Left colon (tissue), 2 donors: Measurements from ENCODE around the gene CRIM1. TPM values are rescaled to one million over a fixed set of nuclear protein-coding genes. Genes with fewer than 3 reads are reported as not detected.

Experiments used
- ATAC-seq: fragments of 200-7000 bp; cut with Tn5 transposase; one replicate; pipeline ENCODE4 v1.9.1; 2020; ENCODE audit warnings: mild to moderate bottlenecking, moderate library complexity
- DNase-seq, 2 donors: peaks; one replicate each; pipeline ENCODE4 v3.0.0-alpha.2; 2020
- intact Hi-C, 2 donors: fragments of 100-400 bp; cut with DNase I in 1 of 2; cut with micrococcal nuclease in 1 of 2; formaldehyde crosslinking; loops; one replicate each; pipeline versions ENCODE4 v1.11.2 to v1.14.0; 2022; cut with DNase I, micrococcal nuclease
- total RNA-seq, 2 donors: library from RNA; stranded (reverse); fragmentation: NEBNext Ultra II Directional; extraction: Animal tissue kit (Norgen Biotek cat#: 25700); gene quantifications; one replicate each; pipeline ENCODE4 v1.2.1, GENCODE V29; 2021
- donor health status: DM: no; HTN: no; CAD: no.
- donor health status: DM: yes; HTN: yes; CAD: no.

CRIM1 gene
- total RNA-seq, 2 donors from 2014 or later: 67.7 to 105 TPM

DNA sequence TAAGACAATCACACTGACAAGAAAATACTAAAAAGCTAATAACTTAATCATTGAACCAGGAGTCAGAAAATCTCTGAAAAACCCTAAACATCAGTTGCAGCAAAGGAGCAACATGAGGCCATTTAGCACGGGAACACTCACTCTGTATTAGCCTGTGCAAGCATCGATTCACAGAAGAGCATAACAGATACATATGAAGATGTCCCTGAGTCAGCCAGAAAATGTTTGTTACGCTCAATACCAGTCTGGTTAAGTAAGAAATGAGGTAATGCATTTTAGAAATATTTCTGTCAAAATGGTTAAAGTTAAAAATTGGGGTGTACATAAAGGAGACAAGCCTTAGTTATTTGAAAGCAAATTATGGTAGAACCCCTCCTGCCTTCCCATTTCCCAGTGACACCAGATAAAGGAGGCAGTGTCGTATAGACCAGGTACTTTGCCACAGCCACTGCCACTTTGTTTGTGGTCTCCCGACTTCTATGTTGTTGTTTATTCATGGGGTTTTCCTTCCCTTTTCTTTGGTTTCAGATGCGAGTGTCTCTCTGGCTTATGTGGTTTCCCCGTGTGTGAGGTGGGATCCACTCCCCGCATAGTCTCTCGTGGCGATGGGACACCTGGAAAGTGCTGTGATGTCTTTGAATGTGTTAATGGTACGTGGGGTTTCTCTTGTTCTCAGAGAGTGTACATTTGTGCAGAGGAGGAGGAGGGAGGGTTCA, 108.6 kb downstream of the CRIM1 start:
- DNase-seq (no peak), ATAC-seq (no peak)
- intact Hi-C loops: no loop called here

DNA sequence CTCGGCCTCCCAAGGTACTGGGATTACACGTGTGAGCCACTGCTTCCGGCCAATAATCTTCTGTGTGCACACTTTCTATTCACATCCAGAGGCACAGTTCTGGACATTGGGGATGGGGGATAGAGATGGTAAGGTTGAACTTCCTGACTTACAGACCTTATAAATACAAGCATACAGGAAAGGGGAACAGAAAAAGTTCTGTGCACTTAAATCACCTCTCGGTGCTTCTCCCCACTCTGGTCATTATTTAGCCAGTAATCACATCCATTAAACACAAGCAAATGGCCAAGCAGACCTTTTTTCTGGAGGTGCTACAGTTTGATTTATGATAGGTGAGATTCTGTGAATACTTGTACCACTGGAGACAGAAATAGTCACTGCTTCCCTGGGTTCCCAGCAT, 110.6 kb downstream of the CRIM1 start:
- DNase-seq: no peak
- ATAC-seq: no peak
- intact Hi-C loops: no loop called here

DNA sequence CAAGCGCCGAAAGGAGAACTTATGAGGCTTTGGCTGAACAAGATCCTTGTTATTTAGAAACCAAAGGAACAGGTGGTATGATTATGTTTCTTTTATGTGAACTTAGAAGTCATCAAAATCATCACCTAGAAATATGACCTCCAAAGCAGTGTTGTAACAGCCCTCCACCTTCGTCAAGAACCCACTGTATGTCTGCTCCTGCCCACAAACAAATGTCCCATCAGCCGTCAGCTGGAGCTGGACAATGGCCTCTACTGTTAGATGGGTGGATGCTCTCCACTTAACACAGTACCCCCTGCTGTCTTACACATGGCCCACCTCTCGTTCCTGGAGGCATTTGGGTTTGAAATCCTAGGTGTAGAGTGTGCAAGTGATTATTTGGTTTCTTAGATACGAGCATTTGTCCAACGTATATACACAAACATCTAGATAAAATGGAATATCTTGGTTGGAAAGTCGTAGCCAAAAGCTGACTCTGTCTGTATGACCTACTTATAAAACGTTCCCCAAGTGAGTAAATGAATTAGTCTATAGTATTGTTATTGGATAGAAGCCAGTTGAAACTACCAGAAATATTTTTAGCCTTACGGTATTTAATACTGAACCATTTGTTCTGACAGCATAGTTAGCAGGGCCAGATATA, 113.0 kb downstream of the CRIM1 start:
- intact Hi-C loops: no loop called here
- ATAC-seq (no peak), DNase-seq (no peak)

DNA sequence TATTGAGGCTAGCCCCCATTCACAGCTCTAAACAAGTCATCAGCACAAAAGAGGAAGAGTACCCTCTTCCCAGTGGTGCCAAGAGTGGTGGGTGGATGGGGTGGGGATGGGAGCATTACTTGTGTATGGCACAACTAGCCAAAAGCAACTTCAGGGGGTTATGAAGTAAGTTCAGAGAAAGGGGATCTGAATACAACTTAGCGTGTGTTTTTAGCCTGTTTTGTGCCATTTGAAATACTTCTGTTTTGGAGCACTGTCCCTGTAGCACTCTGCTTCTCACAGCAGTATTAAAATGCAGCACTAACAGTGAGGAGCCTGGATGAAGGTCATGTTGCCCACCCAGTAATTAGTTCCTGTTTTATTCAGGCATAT, 113.5 kb downstream of the CRIM1 start:
- intact Hi-C loops: no loop called here

DNA sequence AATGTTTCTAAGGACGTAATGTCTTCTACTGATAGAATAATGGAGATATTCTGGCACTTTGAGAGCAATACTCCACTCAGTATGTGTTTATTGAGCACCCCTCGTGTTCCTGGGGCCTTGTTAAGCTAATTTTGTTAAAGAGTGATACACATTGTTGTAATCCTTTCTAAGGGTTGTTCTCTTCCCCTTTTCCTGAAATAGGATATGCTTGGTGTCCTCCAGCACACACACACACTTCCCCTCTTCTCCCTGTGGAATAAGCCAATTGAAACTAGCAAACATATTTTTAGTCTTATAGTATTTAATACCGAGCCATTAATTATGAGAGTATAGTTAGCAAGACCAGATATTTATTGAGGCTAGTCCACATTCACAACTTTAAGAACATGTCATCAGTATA, 114.1 kb downstream of the CRIM1 start:
- DNase-seq (no peak), ATAC-seq (no peak)
- intact Hi-C loops: no loop called here

More for the DNA sequence above, 113.5 kb downstream of the CRIM1 start:
- DNase-seq: no peak
- no peak for ATAC-seq

DNA sequence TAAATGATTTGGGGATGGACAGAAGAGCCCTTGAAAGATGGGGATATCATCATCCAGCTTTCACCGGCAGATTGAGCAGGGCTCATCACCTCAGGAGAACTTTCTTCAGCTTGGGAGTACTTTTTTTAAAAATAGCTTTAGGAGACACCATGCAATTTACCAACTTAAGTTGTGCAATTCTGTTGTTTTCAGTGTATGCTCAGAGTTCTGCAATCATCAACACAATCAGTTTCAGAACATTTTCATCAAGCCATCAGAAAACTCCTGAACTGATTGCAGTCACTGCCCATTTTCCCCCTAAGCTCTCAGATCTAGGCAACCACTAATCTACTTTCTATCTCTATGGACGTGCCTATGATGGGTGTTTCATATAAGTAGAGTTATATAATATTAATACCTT, 117.7 kb downstream of the CRIM1 start:
- ATAC-seq (no peak), DNase-seq (no peak)
- intact Hi-C loops: no loop called here

DNA sequence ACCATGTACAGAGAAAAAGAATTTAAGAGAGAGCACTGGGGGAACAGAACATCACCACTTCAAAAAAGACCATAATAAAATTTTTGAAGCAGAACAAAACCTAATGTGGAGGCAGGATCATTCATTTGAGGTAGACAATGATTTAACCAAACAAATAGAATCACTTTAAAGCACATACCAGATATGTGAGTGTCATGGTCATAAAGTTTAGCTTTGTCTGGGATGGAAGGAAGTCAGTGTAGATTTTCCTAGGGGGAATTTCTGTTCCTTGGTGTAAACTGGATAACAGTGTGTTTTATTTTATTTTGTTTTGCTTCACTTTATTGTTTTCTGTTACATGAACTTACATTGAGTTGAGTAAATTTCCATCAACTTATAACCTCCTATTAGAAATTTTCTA, 120.8 kb downstream of the CRIM1 start:
- no peak for ATAC-seq
- intact Hi-C loops: no loop called here
- DNase-seq: no peak

DNA sequence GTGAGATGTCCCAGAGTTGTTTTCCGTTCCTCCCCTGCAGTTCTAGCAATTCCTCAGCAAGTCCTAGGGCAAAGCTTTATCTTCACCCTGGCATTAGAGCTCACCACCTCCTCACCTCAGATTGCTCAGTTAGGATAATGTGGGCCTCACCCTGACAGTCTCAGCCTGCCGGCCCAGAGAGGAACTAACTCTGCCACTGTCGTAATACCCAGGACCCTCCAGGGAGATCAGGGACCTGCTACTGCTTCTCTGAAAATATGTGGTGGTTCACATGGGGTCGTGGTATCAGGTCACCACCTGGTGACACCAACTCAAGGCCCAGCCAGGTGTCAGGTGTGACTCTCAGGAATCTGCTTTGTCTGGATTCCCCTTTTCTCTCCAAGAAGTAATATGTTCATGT, 121.7 kb downstream of the CRIM1 start:
- intact Hi-C loops: no loop called here
- ATAC-seq (no peak), DNase-seq (no peak)

DNA sequence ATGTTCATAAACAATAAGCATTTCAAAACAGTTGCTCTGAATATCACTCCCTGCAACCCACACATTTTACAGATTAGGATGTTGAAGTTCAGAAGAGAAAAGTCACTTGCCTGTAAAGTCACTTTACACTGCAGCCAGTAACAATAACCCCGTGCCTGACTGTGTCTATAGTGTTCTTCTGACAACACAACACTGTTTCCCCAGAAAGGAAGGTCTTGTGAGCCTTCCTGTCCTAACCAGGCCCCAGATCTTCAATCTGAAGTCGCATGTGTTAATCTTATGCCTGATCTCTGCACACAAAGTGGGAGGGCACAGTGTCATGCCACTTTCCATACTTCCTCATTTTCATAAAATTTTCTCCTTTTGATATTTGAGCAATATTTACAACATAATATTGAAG, 122.2 kb downstream of the CRIM1 start:
- DNase-seq (no peak), ATAC-seq (no peak)
- intact Hi-C loops: no loop called here

DNA sequence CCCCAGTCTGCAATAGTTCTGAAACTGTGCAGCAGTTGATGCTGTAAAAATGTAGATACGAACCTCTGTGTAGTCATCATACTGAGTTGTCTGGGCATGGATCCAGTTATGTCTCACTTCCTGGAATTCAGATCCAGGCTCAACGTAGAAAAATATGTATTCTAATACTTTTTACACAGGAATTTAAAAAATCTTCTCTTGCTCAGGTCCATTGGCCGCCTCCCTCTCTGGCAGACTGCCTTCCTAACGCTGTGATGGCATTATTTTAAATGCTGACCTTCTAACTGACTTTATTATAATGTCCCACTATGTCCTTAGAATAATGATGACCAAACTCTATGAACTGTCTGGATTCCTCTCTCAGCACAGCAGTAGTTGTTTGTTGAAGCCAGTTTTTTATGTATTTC, 122.8 kb downstream of the CRIM1 start:
- peak; percentile 48 for ATAC-seq
- intact Hi-C loops: no loop called here
- no peak for DNase-seq

DNA sequence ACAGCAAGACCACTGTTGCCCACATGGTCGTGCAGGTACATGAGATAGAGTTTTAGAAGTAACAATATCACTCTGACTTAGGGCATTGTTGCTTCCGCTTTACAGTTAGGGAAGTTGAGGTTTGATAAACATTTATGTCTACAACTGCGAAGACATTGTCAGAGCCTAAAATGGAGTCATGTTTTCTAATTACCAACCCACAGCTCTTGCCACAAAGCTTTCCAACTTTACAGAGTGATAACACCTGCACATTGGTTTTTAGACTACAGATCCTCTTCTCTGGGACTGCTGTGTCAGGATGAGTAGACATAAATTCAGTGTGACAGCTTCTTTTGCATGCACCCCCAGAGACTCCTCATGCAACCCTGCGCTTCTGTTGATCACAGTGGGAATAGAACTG, 123.4 kb downstream of the CRIM1 start:
- intact Hi-C loops: no loop called here
- no peak for DNase-seq
- no peak for ATAC-seq

DNA sequence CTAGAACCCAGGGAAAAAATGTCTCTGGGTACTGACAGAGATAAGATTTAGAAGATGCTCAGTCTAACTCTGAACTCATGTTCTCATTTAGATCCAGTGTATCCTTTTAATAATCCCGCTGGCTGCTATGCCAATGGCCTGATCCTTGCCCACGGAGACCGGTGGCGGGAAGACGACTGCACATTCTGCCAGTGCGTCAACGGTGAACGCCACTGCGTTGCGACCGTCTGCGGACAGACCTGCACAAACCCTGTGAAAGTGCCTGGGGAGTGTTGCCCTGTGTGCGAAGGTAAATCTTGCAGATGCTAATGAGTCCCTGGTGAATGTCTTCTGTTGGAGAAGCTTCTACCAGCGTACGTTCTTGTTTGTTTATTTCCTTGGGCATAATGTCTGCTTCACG, 123.8 kb downstream of the CRIM1 start:
- ATAC-seq (no peak), DNase-seq (no peak)
- intact Hi-C loops: no loop called here

DNA sequence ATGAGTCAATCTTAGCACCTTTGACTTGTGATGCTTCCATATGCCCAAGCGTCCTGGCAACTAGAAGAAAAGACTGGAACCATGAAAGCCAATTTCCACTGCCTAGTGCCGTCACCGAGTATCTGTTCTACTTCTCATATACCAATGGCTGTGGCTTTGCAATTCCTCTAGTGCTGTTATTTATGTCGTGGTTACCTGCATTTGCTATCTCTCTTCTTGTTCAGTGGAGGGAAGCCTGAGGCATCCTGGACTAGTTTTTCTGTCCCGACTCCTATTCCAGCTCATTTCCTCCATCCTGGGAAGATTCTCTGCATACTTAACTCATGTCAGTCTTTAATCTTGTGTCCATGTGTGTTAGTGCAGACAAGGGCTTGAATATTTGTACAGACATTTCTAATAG, 124.5 kb downstream of the CRIM1 start:
- no peak for DNase-seq
- intact Hi-C loops: no loop called here
- ATAC-seq: no peak

DNA sequence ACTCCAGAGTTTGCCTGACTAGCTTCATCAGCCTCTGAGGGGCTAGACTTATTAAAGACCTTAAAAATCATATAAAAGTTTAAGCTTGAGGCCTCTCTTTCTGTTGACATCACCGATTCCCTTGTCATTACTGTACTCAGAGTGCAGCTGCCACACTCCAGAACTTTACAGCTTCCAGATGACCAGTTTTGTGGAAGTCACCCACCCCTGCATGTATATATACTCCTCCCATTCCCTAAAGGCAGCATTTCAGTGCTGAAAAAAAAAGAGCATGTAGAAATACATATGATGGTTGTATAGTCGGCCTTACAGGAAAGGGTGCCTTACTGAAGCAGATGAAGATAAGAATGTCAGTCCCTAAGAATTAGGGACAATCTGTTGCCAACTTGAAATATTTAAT, 125.1 kb downstream of the CRIM1 start:
- intact Hi-C loops: no loop called here
- no peak for DNase-seq
- ATAC-seq: no peak

DNA sequence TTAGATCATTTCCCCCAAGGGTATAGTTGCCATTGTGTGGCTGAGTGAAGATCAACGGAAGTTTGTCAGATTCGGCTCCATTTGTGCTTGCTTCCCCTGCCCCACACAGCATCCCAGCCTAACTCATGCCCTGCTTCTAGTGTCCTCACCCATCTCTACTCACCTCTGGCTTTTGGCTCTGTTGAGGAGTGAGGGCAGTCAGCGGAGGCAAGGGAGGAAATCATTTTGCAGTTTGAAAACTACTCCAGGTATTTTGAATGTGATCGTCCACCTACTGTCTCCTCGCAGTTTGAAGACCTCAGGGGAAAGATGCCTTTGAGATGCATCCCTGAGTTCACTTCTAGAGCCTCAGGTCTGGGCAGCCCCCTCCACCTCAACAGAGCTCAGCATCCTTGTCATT, 126.1 kb downstream of the CRIM1 start:
- intact Hi-C loops: no loop called here
- DNase-seq: no peak
- no peak for ATAC-seq

DNA sequence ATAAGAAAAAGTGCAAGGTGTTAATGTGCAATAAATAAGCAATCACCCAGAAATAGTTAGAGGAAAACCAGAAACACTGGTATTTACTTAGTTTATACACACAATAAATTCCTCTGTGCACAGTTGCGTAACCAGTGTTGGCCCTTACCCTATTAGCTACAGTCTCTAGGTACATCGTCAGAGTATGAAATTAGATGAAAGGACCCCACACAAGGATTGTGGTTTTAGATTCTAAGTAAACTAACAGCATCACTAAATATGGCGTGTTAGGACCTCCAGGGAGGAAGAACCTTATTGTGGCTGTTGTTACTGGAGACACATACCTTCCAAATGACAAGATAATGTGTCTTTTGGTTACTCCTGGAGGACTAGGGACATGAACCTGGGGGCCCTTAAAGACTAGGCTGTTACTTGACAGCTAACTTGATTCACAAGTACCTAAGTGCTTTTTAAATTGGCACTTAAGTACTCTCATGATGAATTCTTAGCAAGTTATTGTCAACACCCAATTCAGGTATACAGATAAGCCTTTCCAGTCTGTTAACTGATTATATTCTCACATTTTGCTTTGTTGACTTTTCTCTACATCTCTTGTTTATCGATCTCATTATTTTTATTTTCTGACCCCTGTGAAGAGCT, 127.1 kb downstream of the CRIM1 start:
- no peak for DNase-seq
- intact Hi-C loops: no loop called here

DNA sequence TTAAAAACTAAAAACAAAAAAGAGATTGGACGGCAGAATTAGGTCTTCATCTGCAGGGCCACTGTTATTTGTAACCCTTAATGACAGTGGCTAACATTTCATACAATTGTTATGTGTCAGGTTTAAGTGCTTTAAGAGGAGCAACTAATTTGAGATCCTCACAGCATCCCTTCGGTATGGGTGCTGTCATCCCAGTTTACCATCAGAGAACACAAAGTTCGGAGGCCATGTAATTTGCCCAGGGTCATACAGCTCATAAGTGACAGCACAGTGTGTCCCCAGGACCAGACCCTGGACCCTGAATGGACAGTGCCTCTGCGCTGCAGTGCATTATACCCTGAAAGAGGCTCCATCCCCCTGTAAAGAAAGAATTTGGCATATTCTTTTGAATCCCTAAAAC, 127.7 kb downstream of the CRIM1 start:
- DNase-seq (no peak), ATAC-seq (no peak)
- intact Hi-C loops: no loop called here

More for the DNA sequence above, 127.1 kb downstream of the CRIM1 start:
- peak; percentile 17 for ATAC-seq

DNA sequence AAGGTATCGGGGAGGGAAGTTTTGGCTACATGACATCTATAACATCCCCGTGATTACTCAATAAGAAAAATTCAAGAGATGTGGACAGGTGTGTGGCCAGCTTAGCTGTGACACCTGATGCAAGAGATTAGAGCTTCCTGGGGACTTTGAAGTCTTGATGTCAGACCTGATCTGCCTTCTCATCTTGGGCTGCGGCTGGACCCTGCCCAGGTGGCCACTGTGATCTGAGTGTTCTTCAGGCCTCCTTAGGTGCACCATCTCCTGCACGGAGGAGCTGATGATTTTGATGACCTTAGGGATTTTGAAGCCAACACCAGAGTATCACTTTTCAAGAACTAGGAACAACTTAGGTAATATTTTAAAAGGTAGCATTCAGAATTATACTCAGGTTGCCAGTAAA, 128.9 kb downstream of the CRIM1 start:
- intact Hi-C loops: no loop called here
- ATAC-seq: no peak

DNA sequence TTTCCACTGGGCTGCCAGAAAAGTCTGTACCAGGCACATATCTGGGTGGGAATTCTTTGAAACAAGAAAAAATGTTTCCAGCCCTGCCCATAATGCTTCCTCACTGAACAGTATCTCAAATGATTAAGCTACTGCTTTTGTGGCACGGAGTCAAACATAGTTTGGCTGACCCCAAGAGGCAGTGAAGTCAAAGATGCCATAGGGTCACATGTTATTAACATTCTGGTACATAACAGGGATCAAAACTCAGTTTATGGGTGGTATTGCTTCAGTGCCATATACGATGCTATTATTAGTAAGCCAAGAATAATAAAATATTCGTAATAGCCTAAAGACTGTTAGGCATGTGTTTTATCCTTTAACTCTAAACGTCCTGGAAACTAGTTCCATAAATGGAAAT, 129.9 kb downstream of the CRIM1 start:
- ATAC-seq (no peak), DNase-seq (no peak)
- intact Hi-C loops: no loop called here

More for the DNA sequence above, 128.9 kb downstream of the CRIM1 start:
- DNase-seq: no peak

DNA sequence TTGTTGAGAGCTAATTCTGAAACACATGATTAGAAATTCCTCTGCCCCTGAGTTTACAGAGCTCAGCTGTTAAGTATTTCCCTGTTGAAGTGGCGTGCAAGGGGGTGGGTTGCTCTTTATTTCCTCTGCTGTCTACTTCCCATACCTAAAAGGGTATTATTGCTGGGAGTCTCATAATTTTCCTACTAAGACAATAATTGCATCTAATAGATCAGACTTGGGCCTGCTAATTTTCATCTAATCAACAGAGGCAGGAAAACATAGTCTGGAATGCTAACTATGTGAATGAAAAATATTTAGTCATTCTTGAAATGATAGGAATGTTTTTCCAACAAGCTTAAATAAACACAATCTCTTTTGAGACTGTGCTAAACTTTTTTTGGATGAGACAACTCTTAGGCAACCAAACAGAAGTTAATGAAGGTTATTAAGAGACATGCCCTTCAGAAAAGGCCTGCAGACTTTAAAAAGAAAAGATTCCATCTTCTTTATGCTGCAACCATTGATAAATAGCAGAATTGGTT, 131.0 kb downstream of the CRIM1 start:
- DNase-seq: no peak
- intact Hi-C loops: no loop called here
- ATAC-seq: no peak
